Superior temporal gyrus (tissue), 1 donor: Measurements from ENCODE around the gene ABCD1.
A peak's percentile ranks its signal among the peaks of the same experiment; 100 is the strongest.
"Not testable (repeated sequence)": the region's sequence is repeated elsewhere in the genome, so short reads cannot be mapped to it uniquely, and the experiment has no call there.

Experiments used
- DNase-seq: peaks from one replicate; pipeline ENCODE4 v3.0.0-alpha.2; 2016; ENCODE audit errors: extremely low spot score

ABCD1 gene

DNA sequence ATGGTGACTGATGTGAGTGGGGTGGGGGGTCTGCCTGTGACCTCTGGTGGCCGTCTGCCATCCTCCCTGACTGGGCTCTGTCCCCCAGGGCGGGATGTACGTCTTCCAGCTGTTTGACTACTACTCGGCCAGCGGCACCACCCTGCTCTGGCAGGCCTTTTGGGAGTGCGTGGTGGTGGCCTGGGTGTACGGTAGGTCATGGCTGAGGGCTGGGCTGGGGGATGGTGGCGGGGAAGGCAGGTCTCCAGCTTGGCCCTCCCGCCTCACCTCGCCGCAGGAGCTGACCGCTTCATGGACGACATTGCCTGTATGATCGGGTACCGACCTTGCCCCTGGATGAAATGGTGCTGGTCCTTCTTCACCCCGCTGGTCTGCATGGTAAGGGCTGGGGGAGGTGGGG, 30.4 kb upstream of the ABCD1 start:
- DNase-seq, result not testable (repeated sequence)

DNA sequence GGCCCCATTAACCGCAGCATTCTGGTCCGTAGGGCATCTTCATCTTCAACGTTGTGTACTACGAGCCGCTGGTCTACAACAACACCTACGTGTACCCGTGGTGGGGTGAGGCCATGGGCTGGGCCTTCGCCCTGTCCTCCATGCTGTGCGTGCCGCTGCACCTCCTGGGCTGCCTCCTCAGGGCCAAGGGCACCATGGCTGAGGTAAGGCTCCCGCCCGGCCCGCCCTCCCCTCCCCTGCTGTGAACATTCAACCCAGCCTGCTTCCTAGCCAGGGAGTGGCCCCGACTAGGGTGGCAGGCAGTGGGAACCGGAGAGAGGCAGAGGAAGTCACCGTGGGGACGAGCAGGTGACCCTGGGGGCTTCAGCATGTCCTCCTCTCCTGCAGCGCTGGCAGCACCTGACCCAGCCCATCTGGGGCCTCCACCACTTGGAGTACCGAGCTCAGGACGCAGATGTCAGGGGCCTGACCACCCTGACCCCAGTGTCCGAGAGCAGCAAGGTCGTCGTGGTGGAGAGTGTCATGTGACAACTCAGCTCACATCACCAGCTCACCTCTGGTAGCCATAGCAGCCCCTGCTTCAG, 29.9 kb upstream of the ABCD1 start:
- no peak for DNase-seq

DNA sequence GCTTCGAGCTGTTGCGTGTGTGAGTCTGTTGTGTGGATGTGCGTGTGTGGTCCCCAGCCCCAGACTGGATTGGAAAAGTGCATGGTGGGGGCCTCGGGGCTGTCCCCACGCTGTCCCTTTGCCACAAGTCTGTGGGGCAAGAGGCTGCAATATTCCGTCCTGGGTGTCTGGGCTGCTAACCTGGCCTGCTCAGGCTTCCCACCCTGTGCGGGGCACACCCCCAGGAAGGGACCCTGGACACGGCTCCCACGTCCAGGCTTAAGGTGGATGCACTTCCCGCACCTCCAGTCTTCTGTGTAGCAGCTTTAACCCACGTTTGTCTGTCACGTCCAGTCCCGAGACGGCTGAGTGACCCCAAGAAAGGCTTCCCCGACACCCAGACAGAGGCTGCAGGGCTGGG, 28.6 kb upstream of the ABCD1 start:
- DNase-seq, result no peak

DNA sequence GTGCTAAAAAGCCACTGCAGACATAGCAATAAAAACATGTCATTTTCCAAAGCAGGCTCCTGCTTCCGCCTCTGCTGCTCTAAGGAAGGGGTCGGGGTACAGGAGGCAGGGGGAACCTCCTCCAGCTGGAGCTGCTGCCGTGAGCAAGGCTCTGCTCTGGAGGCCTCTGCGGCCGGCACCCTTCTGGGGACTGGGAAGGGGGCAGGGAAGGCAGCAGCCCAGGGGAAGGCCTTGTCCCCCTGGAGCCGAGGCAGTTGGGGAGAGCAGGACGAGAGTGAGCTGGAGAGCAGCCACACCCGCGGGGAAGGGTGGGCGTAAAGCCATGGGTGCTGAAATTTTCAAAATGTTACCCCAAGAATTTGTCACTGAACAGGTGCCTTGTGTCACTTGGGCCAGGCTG, 28.1 kb upstream of the ABCD1 start:
- not testable (repeated sequence) for DNase-seq

DNA sequence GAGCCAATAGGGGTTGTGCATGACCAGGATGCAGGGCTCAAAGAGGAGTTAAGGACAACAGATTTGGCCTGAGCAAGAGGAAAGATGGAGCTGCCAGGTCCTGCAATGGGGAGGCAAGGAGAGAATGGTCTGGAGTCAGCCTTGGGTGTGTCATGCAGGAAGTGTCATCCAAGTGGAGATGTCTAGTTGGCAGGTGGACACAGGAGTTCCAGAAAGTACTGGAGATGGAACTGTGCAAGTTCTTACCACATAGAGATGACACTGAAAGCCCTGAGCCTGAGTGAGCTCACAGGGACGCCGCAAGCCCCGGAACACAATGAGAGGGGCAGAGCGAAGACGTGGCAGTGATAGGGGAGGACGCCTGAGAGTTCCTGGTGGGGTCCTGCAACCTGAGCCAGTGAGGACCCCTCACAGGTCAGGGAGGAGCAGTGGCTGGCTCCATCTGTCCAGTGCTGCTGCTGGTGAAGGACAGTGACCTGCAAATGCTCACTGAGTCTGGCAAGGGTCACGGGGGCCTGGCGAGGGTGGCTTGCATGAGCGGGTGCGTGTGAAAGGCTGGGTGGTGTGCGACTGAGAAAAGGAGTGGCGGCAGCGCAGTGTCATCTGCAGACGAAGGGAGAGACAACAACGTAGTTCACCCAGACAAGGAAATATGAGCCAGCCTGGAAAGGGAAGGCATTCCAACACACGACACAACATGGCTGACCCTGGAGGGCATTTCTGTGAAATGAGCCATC, 27.5 kb upstream of the ABCD1 start:
- DNase-seq, result not testable (repeated sequence)

DNA sequence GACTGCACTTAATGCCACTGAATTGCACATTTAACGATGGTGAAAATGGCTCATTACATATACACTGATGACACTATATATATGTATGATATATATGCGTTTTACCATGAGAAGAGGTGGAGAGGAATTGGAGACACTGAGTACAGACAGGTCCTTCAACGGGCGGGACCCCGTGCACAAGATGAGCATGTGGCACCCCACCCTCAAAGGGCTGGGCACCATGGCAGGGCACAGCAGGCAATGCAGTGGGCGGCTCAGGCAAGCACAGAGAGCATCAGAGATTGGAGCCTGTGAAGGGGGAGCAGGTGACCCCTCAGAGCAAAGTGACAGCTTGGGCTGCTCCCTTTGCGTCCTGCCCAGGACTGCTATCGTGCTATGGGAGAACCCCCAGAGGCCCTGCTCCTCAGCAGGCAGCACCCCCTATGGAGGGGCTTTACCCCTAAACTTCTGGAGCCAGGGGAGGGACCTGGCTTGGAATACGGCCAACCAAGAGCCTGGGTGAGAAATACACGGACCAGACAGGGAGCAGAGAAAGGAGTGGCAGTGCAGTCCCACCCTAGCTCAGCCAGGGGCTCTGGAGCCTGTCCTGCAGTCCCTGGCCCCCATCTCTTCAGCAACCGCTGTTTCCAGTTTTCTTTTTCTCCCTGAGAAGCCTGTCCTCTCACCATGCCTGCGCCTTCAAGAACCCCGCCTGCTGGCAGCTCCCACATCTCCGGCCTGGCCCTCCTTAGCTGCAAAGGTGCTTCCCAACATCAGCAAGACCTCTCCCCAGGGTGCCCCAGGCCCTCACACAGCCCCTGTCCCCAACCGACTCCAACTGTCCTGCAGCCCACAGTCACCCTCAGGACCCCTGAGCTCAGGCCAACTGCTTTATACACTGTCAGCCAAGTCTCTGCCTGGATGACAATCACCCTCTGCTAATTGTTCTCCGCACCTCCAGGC, 26.5 kb upstream of the ABCD1 start:
- no peak for DNase-seq

DNA sequence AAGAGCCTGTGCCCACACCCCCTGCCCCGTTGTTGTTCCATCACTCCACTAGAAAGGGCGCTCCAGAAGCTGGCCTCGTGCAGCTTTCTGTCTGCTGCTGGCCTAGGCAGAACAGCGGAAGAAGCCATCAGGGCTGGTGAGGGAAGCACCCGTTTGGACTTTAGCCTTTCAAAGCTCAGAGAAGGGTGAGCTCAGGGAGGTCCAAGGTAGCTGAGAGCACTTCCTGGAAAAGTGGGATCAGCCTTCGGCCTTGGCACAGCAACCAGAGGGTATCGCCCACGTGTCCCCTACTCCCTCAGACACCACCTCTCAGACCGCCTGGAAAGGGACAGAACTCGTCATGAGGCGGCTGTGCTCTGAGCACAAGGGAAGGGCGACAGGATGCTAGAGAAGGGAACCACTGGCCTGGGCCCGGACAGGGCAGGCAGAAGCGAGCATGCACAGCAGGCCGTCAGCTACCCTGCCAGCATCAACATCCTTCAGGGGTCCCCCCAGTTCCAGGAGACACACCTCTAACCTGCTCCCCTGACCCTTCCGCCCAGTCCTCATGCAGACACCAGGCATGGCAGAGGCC, 25.4 kb upstream of the ABCD1 start:
- DNase-seq, result not testable (repeated sequence)

DNA sequence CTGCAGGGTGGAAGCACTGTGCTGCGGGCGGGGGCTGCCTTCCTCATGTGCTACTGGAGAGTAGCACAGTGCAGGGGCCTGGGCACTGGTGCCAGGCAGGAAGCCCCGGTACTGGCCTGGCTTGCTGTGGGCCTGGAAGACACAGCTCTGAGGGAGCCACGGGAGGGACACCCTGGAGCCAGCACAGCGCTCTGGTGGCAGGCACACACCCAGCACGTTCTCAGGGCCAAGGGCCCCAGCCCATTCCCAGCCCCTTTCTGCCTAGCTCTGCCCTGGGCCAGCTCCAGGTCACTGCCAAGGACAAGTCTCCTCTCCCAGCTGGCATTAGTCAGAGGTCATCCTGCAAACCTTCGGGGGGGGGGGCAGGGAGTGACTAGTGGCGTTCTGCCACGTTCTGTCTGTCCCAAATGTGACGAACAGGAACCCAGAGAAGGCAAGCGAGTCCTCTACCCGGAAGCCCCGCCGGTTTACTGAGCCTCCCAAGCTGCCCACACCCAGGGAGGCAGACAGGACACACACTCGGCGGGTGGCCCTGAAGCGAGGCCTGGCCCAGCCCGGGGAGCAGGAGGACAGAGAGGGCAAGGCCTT, 24.8 kb upstream of the ABCD1 start:
- not testable (repeated sequence) for DNase-seq

DNA sequence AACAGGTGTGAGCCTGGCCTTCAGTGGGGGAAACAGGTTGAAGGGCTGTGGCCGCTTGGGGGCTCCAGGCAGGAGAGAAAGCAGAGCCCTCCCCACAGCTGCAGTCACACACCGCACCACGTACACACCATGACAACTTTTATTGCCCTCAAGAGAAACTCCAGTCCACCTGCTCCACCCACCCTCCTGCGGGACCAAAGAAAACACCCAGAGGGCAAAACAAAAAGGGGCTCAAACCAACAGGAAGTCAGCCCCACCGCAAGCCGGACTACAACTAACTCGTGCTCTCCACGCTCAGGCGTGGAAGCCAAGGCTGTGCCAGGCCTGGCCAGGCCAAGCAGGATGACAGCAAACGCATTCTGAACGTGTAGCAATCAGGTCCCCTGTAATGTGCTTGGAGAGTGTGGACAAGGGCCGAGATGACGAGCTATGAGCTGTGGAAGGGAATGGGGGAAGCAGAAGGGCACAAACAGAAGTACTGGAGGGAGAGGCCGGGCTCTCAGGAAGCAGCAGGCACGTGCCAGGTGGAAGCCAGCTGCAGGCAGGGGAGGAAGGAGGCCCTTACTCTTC, 24.2 kb upstream of the ABCD1 start:
- no peak for DNase-seq

DNA sequence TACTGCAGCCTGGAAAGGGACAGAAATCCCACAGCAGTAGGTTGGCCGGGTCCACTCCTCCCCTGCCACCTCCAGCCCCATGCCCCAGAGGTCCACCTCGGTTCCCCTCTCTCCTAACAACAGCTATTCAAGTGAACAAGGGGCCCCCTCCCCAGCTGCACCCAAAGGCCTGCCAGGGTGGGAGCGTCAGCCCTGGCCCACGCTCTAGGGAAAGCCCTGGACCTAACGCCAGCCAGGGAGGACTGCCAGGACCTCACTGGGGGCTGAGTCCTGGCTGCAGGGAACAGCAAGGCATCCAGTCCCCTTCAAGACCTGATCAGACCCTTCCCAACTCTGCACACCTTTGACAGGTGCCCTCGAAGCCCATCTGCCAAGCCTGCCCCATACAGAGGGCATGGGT, 23.7 kb upstream of the ABCD1 start:
- no peak for DNase-seq

DNA sequence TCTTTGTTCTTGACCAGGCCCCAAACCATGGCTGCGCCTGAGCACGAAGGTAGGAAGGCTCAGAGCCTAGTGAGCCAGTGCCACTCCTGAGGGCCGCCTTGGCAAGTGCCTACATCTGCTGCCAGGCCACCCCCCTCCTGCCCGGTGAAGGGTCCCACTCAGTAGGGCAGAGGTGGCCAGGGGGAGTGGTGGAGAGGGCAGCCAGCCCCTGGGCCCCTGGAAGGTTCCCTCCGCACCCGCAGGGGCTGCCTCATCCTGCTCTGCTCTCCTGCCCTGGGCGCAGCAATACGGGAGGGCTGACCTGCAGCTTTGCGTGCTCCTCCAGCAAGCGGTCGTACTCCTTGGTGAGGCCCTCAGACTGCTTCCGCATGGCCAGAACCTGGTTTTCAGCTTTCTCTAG, 22.9 kb upstream of the ABCD1 start:
- DNase-seq, result no peak

DNA sequence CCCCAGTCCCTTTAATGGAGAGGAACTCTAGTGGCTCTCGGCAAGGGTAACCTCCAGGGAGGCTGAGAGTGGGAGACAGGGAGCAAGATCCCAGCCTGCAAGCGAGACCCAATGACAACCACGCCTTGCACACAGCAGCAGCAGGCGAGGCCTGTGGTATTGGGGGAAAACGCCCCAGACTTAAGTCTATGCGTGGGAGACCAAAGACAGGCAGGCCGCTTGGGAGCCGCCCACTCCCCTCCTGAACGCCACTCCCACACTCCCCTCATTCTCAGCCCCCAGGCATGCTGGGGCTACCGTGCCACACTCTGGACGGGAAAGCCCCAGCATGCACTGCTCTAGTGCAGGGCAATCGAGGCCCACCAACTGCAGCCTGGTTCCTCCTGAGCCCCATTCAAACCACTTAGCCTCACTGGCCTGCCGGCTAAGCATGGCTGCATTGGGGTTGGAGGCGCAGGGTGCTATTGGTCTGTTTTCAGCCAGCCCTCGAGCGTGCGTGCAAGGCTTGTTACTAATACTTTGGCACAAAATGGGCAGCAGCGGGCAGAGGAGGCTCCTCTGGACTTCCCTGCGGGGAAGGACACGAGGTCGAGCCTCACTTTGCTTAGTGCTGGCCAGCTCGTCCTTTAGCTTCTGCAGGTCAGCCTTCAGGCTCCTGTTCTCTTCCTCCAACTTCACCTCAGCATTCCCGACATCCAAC, 22.2 kb upstream of the ABCD1 start:
- no peak for DNase-seq

DNA sequence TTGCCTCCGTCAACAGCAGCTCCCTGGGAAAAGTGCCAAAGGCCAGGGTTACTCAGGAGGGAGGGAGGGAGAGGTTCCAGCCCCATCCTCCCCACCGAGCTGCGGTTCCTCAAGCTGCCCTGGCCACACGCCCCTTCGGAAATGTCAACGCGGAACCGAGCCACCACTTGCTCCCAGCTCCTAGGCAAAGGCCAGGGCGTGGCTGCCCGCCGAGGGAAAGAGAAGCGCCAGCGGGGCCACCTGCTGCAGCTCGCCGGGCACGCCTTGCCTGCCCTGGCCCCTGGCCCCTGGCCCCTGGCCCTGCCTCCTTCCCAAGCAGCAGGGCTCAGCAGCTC, 21.7 kb upstream of the ABCD1 start:
- DNase-seq, result no peak

DNA sequence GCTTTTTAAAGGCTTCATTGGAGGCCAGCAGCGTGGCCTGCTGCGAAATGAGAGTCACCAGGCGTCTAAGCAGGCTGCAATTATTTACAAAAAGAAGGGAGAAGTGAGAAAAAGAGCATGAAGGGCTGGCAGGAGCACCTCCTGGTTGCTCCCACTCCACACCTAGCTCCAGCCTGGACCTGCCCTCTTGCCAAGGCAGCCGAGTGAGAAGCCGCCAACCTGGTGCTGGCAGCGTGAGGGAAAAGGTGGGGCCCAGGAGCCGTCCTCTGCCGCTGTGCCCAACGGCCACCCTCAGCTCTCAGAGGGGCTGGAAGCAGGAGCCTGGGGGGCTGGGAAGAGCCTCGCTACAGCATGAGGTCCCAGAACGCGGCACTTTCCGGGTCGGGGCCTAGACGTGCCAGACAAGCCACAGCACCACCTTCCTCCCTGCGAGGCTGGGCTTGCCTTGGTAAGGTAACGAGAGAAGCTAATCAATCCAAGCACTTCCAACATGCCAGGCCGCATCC, 20.6 kb upstream of the ABCD1 start:
- no peak for DNase-seq

DNA sequence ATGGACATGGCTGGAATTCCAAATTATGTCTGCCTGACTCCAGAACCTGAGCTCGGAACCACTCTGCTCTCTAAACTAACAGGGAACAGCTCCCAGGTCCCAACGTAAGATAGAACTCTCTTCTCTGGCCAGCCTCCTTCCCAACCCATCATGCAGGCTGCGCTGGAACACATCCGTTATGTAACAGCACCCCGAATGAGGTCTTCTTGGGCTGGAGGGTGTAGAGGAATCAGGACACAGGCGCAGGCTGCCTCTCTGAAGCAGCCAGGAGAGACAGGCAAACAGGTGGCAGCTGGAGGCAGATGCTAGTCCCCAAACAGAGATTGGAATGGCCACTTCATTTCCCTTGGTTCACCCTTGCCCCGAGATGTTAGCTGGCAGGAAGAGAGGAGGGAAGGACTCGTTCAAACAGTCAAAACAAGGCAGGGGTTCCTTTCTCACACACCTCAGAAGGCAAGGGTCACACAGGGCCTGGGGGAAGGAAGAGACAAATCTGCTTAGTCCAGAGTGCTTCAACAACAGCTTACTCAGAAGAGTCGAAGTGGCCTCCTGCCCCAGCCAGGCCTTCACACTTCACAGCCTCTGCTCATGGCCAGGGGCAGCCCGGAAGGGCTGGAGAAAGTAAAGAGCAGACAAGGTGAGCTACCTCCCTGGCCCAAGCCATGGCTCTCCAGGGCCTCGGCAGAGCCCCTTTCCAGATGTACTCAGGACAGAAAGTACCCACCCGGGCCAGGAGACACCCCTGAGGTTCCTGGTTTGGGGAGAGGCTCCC, 19.8 kb upstream of the ABCD1 start:
- DNase-seq, result not testable (repeated sequence)

DNA sequence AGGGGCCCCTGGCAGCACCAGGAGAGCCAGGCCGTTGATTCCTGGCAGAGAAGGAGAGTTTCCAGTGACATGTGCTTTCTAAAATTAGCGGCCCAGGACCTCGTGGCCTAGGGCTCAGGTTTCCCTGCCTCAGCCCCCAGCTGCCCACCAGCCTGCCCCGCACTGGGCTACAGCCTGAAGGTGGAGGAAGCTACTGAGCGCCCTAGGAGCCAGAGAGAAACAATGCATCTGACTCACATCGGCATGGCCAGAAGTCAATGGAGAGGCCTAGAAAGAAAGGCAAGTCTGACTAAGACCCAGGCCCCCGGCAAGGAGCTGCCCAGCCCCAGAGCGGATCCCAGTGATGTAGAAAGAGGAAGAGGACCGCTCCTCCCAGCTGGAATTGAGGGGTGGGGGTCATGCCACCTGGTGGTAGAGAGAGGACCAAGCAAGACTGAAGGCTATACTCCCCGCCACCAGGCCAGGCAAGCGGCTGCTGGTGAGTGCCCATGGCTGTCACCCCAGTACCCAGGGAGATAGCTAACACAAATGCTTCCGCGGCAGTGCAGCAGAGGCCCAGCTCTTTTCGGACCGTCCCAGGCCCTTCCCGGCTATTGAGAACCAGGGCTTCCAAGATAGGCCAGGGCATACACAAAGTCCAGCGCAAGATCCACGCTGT, 19.1 kb upstream of the ABCD1 start:
- DNase-seq, result not testable (repeated sequence)

DNA sequence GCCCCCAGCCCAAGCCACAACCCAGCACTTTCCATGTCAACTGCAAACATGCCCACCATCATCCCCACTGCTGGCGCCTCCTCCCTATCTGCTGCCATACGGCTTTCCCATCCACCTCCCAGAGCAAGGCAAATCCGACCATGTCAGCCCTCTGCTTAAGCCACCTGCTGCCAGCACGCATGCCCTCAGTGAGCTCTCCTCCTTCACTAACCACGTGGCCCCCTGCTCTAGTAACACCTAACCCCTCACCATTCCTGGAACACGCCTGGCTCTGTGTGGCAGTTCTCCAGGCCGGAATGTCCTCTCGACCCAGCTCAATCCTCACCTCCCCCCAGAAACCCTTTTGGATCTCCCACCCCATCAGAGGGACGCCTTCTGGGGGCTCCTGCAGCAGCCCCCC, 17.9 kb upstream of the ABCD1 start:
- DNase-seq, result no peak

DNA sequence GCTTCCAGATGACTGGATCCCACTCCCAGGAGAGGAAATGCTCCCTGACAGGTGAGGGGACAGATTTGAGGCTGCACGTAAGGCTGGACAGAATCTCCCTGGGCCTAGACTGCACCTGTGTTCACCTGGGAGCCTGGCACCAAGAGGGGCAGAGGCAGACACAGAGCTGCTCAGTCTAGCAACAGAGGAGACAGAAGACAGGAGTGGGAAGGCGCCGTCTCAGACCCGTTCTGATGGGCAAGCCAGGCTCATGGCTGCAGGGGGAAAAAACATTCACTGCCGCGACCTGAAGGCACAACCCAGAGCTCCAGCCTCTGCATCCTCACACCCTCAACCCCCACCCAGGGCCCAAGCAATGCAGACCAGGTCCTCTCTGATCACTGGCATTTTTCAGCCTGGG, 17.2 kb upstream of the ABCD1 start:
- no peak for DNase-seq

DNA sequence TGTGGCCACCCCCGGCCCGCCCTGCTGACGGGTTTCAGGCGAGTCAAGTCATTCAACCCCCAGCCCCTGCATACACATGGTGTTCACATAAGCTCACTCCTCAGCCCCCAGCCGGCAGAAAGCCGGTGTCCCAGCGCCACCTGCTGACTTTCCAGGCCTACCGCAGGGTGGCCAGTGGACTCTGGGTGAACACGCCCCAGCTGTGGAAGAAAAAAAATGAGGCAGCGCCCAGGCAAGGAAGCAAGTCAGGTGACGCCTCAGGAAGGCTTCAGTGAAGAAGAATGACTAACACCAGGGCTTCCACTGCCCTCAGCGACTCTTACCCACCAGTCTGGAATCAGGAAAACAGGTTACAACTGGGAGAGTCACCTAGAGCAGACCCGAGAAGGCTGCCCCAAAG, 16.2 kb upstream of the ABCD1 start:
- peak; percentile 78 for DNase-seq
